ENCODE results near the gene ZDHHC14. TPM values are rescaled to one million over a fixed set of nuclear protein-coding genes. Genes with fewer than 3 reads are reported as not detected.

The ZDHHC14 gene
- total RNA-seq, 3 donors from 2014 or later, result 4.8 to 9.8 (median 8.5) TPM

DNA sequence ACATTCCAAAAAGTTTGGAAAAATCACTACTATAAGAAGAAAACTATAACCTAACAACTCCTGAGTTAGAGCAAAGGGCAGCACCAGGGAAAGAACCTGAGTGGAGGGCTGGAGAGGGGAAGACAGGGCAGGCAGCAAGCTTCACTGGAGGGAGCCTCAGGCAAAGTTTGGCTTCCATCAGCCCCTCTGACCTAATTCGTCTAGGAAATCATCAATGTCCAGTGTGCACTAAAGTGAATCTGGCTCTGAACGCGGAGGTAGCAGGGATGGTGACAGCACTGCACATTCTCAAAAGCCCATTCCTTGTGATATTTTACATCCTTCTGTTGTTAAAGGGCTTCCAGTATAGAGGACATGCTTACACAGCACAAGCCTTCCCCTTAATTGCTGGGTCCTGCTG is 87.1 kb downstream of the ZDHHC14 start:
- DNase-seq (ENCODE audit: low spot score in 2 of 2), result no peak
- Histone ChIP-seq H3K27ac (no peak overlapping the region), H3K4me3 (no peak overlapping the region), H3K4me1 (no peaks in the 10 kb centered on the region), H3K9me3 (no peaks in the 10 kb centered on the region), H3K27me3 (no peaks in the 10 kb centered on the region), H3K36me3 (no peaks in the 10 kb centered on the region)
- no peak for TF ChIP-seq POLR2AphosphoS5 (IDR thresholded peaks at IDR 0.05)
- no peak for TF ChIP-seq POLR2A (IDR thresholded peaks at IDR 0.05)
- TF ChIP-seq CTCF (IDR thresholded peaks at IDR 0.05), result no peak
- intact Hi-C loops (cut with DNase I; ENCODE audit: low total_unique reads), result no loop called here

DNA sequence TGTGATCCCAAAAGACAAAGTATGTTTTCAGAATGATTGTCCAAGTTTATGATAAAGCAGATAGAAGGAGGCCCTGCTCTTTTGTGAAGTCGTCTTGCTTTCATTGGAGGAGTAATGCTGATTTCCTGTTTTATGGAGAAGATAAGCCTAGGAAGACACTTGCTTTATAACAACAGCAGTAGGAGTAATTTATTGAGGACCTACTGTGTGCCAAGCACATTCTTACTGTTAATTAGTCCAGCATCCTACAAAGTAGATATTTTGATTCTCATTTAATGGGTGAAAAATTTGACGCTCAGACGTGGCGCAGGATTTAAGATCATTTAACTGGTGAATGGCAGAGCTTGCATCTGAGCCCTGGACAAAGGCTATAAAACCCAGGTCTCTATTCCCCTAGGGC is 87.6 kb downstream of the ZDHHC14 start:
- Histone ChIP-seq H3K4me3 (no peak overlapping the region), H3K9me3 (no peaks in the 10 kb centered on the region), H3K36me3 (no peaks in the 10 kb centered on the region), H3K27ac (no peak overlapping the region), H3K4me1 (no peaks in the 10 kb centered on the region), H3K27me3 (no peaks in the 10 kb centered on the region)
- TF ChIP-seq CTCF (IDR thresholded peaks at IDR 0.05) (no peak), POLR2AphosphoS5 (IDR thresholded peaks at IDR 0.05) (no peak), POLR2A (IDR thresholded peaks at IDR 0.05) (no peak)
- intact Hi-C loops (cut with DNase I; ENCODE audit: low total_unique reads), result no loop called here
- DNase-seq (ENCODE audit: low spot score in 2 of 2), result no peak

- H3K27ac ChIP-seq, result peak overlapping the region; percentile 36 to 62
- H3K36me3 ChIP-seq, result no peaks in the 10 kb centered on the region
- intact Hi-C loops (cut with DNase I; ENCODE audit: low total_unique reads), result no loop called here
- no peaks in the 10 kb centered on the region for H3K9me3 ChIP-seq
- H3K27me3 ChIP-seq, result no peaks in the 10 kb centered on the region
- no peak for TF ChIP-seq POLR2AphosphoS5 (IDR thresholded peaks at IDR 0.05)
- no peak for TF ChIP-seq CTCF (IDR thresholded peaks at IDR 0.05)
- TF ChIP-seq POLR2A (IDR thresholded peaks at IDR 0.05), result no peak
- H3K4me1 ChIP-seq, result no peaks in the 10 kb centered on the region
- no peak overlapping the region for H3K4me3 ChIP-seq
- no peak for DNase-seq (ENCODE audit: low spot score in 2 of 2)
These were observed 88.4 kb downstream of the ZDHHC14 start for GRCh38 chr6:157469378-157469777.

- no peaks in the 10 kb centered on the region for H3K4me1 ChIP-seq
- TF ChIP-seq CTCF (IDR thresholded peaks at IDR 0.05), result no peak
- no peak for TF ChIP-seq POLR2AphosphoS5 (IDR thresholded peaks at IDR 0.05)
- no peak for TF ChIP-seq POLR2A (IDR thresholded peaks at IDR 0.05)
- intact Hi-C loops (cut with DNase I; ENCODE audit: low total_unique reads), result no loop called here
- no peak for DNase-seq (ENCODE audit: low spot score in 2 of 2)
- no peak overlapping the region for H3K27ac ChIP-seq
- H3K36me3 ChIP-seq, result no peaks in the 10 kb centered on the region
- H3K27me3 ChIP-seq, result no peaks in the 10 kb centered on the region
- H3K4me3 ChIP-seq, result no peak overlapping the region
- no peaks in the 10 kb centered on the region for H3K9me3 ChIP-seq
These were observed 90.2 kb downstream of the ZDHHC14 start for GRCh38 chr6:157471077-157471686.

DNA sequence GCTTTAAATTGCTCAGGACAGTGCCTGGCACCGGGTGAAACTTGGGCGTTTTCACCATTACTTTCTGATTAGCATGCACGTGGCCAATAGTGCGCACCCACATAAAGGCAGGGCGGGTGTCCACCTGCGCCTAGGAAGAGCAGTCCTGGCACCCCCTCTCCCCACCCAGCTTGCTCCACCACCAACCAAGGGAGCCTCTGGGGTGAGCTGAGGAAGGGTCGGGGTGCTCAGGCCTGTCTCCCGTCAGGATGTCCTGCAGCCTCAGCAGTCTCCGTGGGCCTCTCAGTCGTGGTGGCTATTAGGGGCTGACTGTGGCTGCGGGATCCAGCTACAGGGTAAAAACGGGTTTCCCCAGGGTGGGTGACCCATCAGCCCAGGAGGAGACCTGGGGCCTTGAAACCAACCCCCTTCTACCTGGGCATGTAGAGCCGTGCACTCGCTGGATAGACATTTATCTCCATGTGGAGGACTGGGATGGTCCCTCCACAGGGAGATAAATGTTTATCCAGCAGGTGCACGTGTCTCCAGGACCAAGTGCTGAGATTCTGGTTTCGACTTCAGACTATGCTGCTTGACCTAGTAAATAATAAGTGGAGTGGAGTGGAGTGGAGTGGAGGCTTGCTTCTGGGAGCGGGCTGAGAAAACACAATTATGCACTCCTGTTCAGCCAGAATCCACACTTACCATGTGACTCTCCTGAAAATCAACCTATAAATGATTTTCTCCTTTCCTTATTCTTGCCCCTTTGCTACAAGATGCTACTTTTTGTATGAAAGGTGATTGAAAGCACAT is 91.1 kb downstream of the ZDHHC14 start:
- no peak for DNase-seq (ENCODE audit: low spot score in 2 of 2)
- Histone ChIP-seq H3K4me1 (no peaks in the 10 kb centered on the region), H3K4me3 (no peak overlapping the region), H3K9me3 (no peaks in the 10 kb centered on the region), H3K27ac (no peak overlapping the region), H3K36me3 (no peaks in the 10 kb centered on the region), H3K27me3 (no peaks in the 10 kb centered on the region)
- intact Hi-C loops (cut with DNase I; ENCODE audit: low total_unique reads), result no loop called here
- TF ChIP-seq POLR2A (IDR thresholded peaks at IDR 0.05) (no peak), CTCF (IDR thresholded peaks at IDR 0.05) (no peak), POLR2AphosphoS5 (IDR thresholded peaks at IDR 0.05) (no peak)
